ENCODE measurements around the gene FGR. TPM values are rescaled to one million over a fixed set of nuclear protein-coding genes. Genes with fewer than 3 reads are reported as not detected.

Gene FGR
- polyA plus RNA-seq, 1 donor (not counting 4 experiments of a cell fraction or from before 2014, with no cell fraction given), result 0.04 TPM

DNA sequence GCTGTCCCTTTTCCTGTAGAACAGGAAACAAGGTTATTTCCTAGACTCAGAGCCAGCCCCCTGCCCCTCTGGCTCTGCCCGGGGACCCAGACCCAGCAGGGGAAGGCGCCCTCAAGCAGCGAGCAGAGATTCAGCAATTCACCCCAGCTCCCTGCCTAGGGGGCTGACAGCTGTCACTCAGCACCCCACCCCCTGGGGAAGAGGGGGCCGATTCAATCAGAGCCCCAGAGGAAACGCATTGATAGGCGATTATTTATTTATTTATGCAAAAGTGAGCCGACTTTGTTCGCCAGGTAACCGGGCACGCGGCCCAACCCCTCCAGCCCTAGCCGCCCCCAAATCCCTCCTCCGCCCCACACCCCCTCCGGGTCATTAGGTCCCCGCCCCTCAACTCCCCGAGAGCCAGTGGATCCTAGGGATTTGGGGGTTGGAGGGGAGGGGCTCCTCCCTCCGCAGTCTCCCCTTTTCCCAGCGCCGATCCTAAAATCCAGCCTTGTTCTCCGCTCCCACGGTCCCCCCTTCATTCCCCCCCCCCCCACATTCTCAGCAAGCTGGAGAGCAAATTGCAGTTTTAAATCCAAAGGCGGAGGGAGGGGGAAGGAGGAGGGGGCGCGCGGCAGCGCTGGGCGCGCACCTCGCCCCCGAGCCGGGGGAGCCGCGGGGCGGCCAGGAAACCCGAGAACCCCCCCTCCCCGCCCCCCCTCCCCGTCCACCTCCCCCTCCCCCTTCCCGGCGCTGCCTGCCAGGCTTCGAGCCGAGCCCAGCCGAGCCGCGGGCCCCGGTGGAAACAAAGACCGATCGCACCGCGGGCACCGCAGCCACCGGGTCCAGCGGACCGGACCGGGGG, 32.3 kb downstream of the FGR start:
- FAIRE-seq (no peak), DNase-seq (ENCODE audit: low read depth, low spot score) (no peak)
- no peaks in the 10 kb centered on the region for H3K9me3 ChIP-seq (ENCODE audit: control insufficient read depth, low read depth, low read length)
- peaks cover 54% of the 10 kb centered on the region for H3K79me2 ChIP-seq (ENCODE audit: control insufficient read depth, insufficient read depth, low read length)
- H3K9ac ChIP-seq (ENCODE audit: control insufficient read depth, extremely low read depth, insufficient read depth, low read length), result peak overlapping the region; percentile 82
- no peaks in the 10 kb centered on the region for H3K27me3 ChIP-seq (ENCODE audit: control insufficient read depth, extremely low read depth, insufficient read depth, low read length)
- peak overlapping the region; percentile 47 for H3K27ac ChIP-seq (ENCODE audit: control insufficient read depth, insufficient read depth, low read length)
- no peaks in the 10 kb centered on the region for H3K36me3 ChIP-seq (ENCODE audit: control insufficient read depth in 2 of 2, extremely low read depth in 1 of 2, insufficient read depth in 2 of 2, low read length in 2 of 2)
- H3K4me1 ChIP-seq (ENCODE audit: control insufficient read depth, extremely low read depth, insufficient read depth, low read length), result peaks cover 47% of the 10 kb centered on the region
- peak overlapping the region; percentile 93 for H3K4me2 ChIP-seq (ENCODE audit: control insufficient read depth, extremely low read depth, insufficient read depth, low read depth, low read length)
- H3K9me1 ChIP-seq (ENCODE audit: control insufficient read depth, extremely low read depth, insufficient read depth, low read length), result peaks cover 4% of the 10 kb centered on the region
- TF ChIP-seq, protein P1, sequence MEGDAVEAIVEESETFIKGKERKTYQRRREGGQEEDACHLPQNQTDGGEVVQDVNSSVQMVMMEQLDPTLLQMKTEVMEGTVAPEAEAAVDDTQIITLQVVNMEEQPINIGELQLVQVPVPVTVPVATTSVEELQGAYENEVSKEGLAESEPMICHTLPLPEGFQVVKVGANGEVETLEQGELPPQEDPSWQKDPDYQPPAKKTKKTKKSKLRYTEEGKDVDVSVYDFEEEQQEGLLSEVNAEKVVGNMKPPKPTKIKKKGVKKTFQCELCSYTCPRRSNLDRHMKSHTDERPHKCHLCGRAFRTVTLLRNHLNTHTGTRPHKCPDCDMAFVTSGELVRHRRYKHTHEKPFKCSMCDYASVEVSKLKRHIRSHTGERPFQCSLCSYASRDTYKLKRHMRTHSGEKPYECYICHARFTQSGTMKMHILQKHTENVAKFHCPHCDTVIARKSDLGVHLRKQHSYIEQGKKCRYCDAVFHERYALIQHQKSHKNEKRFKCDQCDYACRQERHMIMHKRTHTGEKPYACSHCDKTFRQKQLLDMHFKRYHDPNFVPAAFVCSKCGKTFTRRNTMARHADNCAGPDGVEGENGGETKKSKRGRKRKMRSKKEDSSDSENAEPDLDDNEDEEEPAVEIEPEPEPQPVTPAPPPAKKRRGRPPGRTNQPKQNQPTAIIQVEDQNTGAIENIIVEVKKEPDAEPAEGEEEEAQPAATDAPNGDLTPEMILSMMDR (optimal IDR thresholded peaks at IDR 0.05 in 1 of 3, IDR thresholded peaks at IDR 0.05 in 1 of 3, conservative IDR thresholded peaks at IDR 0.05 in 1 of 3; ENCODE audit: extremely low read depth in 1 of 3, insufficient read depth in 2 of 3, low read length in 3 of 3), result no peak
- no peak for TF ChIP-seq EZH2 (IDR thresholded peaks at IDR 0.05; ENCODE audit: low read length)
- H2AFZ ChIP-seq (ENCODE audit: control insufficient read depth, low read length), result no peak overlapping the region
- H4K20me1 ChIP-seq (ENCODE audit: control insufficient read depth, extremely low read depth, insufficient read depth, low read length), result peaks cover 29% of the 10 kb centered on the region
- dilution Hi-C loops (cut with MboI; ENCODE audit: extremely low pct_ligation_motif_present, low sequenced_read_pairs), result no loop called here
- H3K4me3 ChIP-seq (ENCODE audit: control insufficient read depth in 2 of 3, extremely low read depth in 1 of 3, insufficient read depth in 2 of 3, low read depth in 1 of 3, low read length in 3 of 3), result peak overlapping the region; percentile 90 to 94 (median 90)

DNA sequence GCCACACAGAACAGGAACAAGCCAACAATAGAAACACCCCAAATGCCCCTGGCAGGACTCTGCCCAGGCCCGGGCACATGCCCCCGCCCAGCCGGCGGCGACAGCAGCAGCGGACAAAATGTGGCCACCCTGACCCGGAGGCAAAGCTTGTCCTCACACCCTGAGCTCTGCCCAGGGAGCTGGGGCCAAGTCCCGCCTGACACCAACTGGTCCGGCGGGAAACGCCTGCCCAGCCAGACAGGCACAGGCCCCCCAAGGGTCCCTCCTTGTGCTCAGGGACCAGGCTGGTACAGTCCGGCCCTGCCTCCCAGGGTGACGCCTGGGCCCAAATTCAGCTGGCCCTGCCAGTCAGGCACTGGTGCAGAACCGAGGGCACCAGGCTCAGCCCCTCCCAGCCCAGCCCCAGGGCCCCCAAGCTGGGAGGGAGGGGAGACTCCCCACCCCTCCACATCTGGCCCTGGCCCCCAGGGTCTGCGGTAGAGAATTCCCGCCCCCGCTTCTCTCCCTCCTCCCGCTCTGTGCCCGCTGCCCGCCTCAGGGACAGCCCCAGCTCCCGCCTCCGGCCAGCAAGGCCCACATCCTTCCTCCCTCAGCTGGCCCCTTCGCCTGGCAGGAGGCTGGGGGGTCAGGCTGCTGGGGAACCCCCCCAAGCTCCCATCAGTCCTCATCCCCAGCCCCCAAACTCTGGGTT, 33.1 kb downstream of the FGR start:
- peaks cover 33% of the 10 kb centered on the region for H4K20me1 ChIP-seq (ENCODE audit: control insufficient read depth, extremely low read depth, insufficient read depth, low read length)

More for the DNA sequence above, 33.1 kb downstream of the FGR start:
- H3K9me1 ChIP-seq (ENCODE audit: control insufficient read depth, extremely low read depth, insufficient read depth, low read length), result peaks cover 4% of the 10 kb centered on the region
- H3K9me3 ChIP-seq (ENCODE audit: control insufficient read depth, low read depth, low read length), result no peaks in the 10 kb centered on the region
- H3K36me3 ChIP-seq (ENCODE audit: control insufficient read depth in 2 of 2, extremely low read depth in 1 of 2, insufficient read depth in 2 of 2, low read length in 2 of 2), result peaks cover 0 to 2% of the 10 kb centered on the region in 2 experiments
- TF ChIP-seq, protein P1 (optimal IDR thresholded peaks at IDR 0.05 in 1 of 3, IDR thresholded peaks at IDR 0.05 in 1 of 3, conservative IDR thresholded peaks at IDR 0.05 in 1 of 3; ENCODE audit: extremely low read depth in 1 of 3, insufficient read depth in 2 of 3, low read length in 3 of 3), result no peak
- no peak for TF ChIP-seq EZH2 (IDR thresholded peaks at IDR 0.05; ENCODE audit: low read length)
- H3K4me1 ChIP-seq (ENCODE audit: control insufficient read depth, extremely low read depth, insufficient read depth, low read length), result peaks cover 42% of the 10 kb centered on the region
- no peaks in the 10 kb centered on the region for H3K27me3 ChIP-seq (ENCODE audit: control insufficient read depth, extremely low read depth, insufficient read depth, low read length)
- FAIRE-seq (no peak), DNase-seq (ENCODE audit: low read depth, low spot score) (no peak)
- H3K27ac ChIP-seq (ENCODE audit: control insufficient read depth, insufficient read depth, low read length), result peak overlapping the region; percentile 34
- H3K9ac ChIP-seq (ENCODE audit: control insufficient read depth, extremely low read depth, insufficient read depth, low read length), result peak overlapping the region; percentile 73
- peak overlapping the region; percentile 90 to 94 (median 90) for H3K4me3 ChIP-seq (ENCODE audit: control insufficient read depth in 2 of 3, extremely low read depth in 1 of 3, insufficient read depth in 2 of 3, low read depth in 1 of 3, low read length in 3 of 3)
- dilution Hi-C loops (cut with MboI; ENCODE audit: extremely low pct_ligation_motif_present, low sequenced_read_pairs), result no loop called here
- H3K4me2 ChIP-seq (ENCODE audit: control insufficient read depth, extremely low read depth, insufficient read depth, low read depth, low read length), result peak overlapping the region; percentile 93
- H3K79me2 ChIP-seq (ENCODE audit: control insufficient read depth, insufficient read depth, low read length), result peaks cover 61% of the 10 kb centered on the region
- no peak overlapping the region for H2AFZ ChIP-seq (ENCODE audit: control insufficient read depth, low read length)

Measured in keratinocyte (primary cell).